HEK293 (cell line): Measurements from ENCODE around the gene LY6G6F.

ENCODE experiments used
- CTCF ChIA-PET: fragments of 350-600 bp; formaldehyde crosslinking; extraction: SDS; loops from one replicate; lab custom pipeline; 2021; ENCODE audit warnings: antibody characterized with exemption; lab: Yijun Ruan, JAX
- POLR2A ChIA-PET: fragments of 300-600 bp; formaldehyde crosslinking; extraction: SDS; loops from one replicate; lab custom pipeline; 2020; ENCODE audit warnings: antibody characterized with exemption, inconsistent platforms; lab: Yijun Ruan, JAX
- H3K27ac ChIP-seq: fragments of 200-500 bp; sonication (Bioruptor generic); 2 replicates; pipeline ENCODE4 v1.5.1; 2014; ENCODE audit warnings: low read depth, low read length, control low read depth, inconsistent platforms; ENCODE audit errors: extremely low read depth
- H3K36me3 ChIP-seq, 2 experiments: fragments of 200-500 bp in 1 of 2; sonication (Bioruptor generic) in 1 of 2; 1 replicate in 1 of 2; 2 replicates in 1 of 2; pipeline ENCODE4 v1.5.1; 2014 to 2017; ENCODE audit warnings: inconsistent platforms in 2 of 2, low read length in 2 of 2; ENCODE audit not compliant: control insufficient read depth in 2 of 2, insufficient read depth in 1 of 2
- H3K4me1 ChIP-seq: fragments of 200-500 bp; sonication (Bioruptor generic); 2 replicates; pipeline ENCODE4 v1.5.1; 2014; ENCODE audit warnings: mild to moderate bottlenecking, low read length, inconsistent platforms; ENCODE audit not compliant: control insufficient read depth, insufficient read depth
- H3K4me3 ChIP-seq: 2 replicates; pipeline ENCODE4 v1.5.1; 2011; ENCODE audit warnings: low read depth, mild to moderate bottlenecking, control low read depth, low read length, moderate library complexity
- H3K9me3 ChIP-seq: fragments of 200-500 bp; sonication (Bioruptor generic); 2 replicates; pipeline ENCODE4 v1.5.1; 2014; ENCODE audit warnings: low read depth, low read length, inconsistent platforms; ENCODE audit not compliant: control insufficient read depth, insufficient read depth
- EGR2 ChIP-seq: fragments of 450-650 bp; formaldehyde crosslinking; IDR thresholded peaks from 2 replicates; pipeline ENCODE4 v1.5.1; 2016; ENCODE audit warnings: low read depth, missing biosample characterization, missing genetic modification characterization
- IKZF3 ChIP-seq: fragments of 450-650 bp; IDR thresholded peaks from 2 replicates; pipeline ENCODE4 v1.5.0; 2018; ENCODE audit warnings: missing biosample characterization, mild to moderate bottlenecking, missing genetic modification characterization, moderate library complexity
- KLF17 ChIP-seq: fragments of 450-650 bp; formaldehyde crosslinking; IDR thresholded peaks from 2 replicates; pipeline ENCODE4 v1.5.1; 2016; ENCODE audit warnings: missing biosample characterization, missing genetic modification characterization
- KLF7 ChIP-seq: fragments of 450-650 bp; formaldehyde crosslinking; IDR thresholded peaks from 2 replicates; pipeline ENCODE4 v1.5.1; 2016; ENCODE audit warnings: missing biosample characterization, missing genetic modification characterization, borderline replicate concordance
- KLF9 ChIP-seq: fragments of 450-650 bp; formaldehyde crosslinking; IDR thresholded peaks from 2 replicates; pipeline ENCODE4 v1.5.1; 2016; ENCODE audit warnings: missing biosample characterization, missing genetic modification characterization, low read depth
- SCRT1 ChIP-seq: fragments of 450-650 bp; formaldehyde crosslinking; IDR thresholded peaks from 2 replicates; pipeline ENCODE4 v1.5.1; 2016; ENCODE audit warnings: missing biosample characterization, missing genetic modification characterization, borderline replicate concordance
- SCRT2 ChIP-seq: fragments of 450-650 bp; formaldehyde crosslinking; IDR thresholded peaks from 2 replicates; pipeline ENCODE4 v1.5.1; 2016; ENCODE audit warnings: missing biosample characterization, missing genetic modification characterization
- ZBTB8A ChIP-seq: fragments of 450-650 bp; formaldehyde crosslinking; IDR thresholded peaks from 2 replicates; pipeline ENCODE4 v1.5.1; 2016; ENCODE audit warnings: missing biosample characterization, missing genetic modification characterization
- ZEB2 ChIP-seq: fragments of 450-650 bp; formaldehyde crosslinking; IDR thresholded peaks from 2 replicates; pipeline ENCODE4 v1.5.1; 2016; ENCODE audit warnings: missing biosample characterization, missing genetic modification characterization
- ZFHX2 ChIP-seq: fragments of 450-650 bp; formaldehyde crosslinking; conservative IDR thresholded peaks from 2 replicates; pipeline ENCODE4 v1.5.1; 2016; ENCODE audit warnings: missing biosample characterization, missing genetic modification characterization
- ZFP3 ChIP-seq: fragments of 450-650 bp; formaldehyde crosslinking; IDR thresholded peaks from 2 replicates; pipeline ENCODE4 v1.5.1; 2016; ENCODE audit warnings: low read depth, missing biosample characterization, missing genetic modification characterization
- ZNF423 ChIP-seq: fragments of 450-650 bp; formaldehyde crosslinking; IDR thresholded peaks from 2 replicates; pipeline ENCODE4 v1.5.1; 2016; ENCODE audit warnings: missing biosample characterization, missing genetic modification characterization
- ZNF501 ChIP-seq: fragments of 450-650 bp; formaldehyde crosslinking; IDR thresholded peaks from 2 replicates; pipeline ENCODE4 v1.5.1; 2016; ENCODE audit warnings: missing biosample characterization, missing genetic modification characterization
- ZNF514 ChIP-seq: fragments of 450-650 bp; formaldehyde crosslinking; IDR thresholded peaks from 2 replicates; pipeline ENCODE4 v1.5.1; 2016; ENCODE audit warnings: missing biosample characterization, missing genetic modification characterization
- ZNF544 ChIP-seq: fragments of 450-650 bp; formaldehyde crosslinking; IDR thresholded peaks from 2 replicates; pipeline ENCODE4 v1.5.0; 2017; ENCODE audit warnings: missing biosample characterization, missing genetic modification characterization
- ZNF548 ChIP-seq: fragments of 450-650 bp; formaldehyde crosslinking; IDR thresholded peaks from 2 replicates; pipeline ENCODE4 v1.5.1; 2016; ENCODE audit warnings: missing biosample characterization, missing genetic modification characterization
- ZNF610 ChIP-seq: fragments of 450-650 bp; formaldehyde crosslinking; IDR thresholded peaks from 2 replicates; pipeline ENCODE4 v1.5.1; 2016; ENCODE audit warnings: missing biosample characterization, missing genetic modification characterization, borderline replicate concordance
- ZNF624 ChIP-seq: fragments of 450-650 bp; formaldehyde crosslinking; IDR thresholded peaks from 2 replicates; pipeline ENCODE4 v1.5.1; 2017; ENCODE audit warnings: missing biosample characterization, missing genetic modification characterization
- ZNF660 ChIP-seq: fragments of 450-650 bp; IDR thresholded peaks from 2 replicates; pipeline ENCODE4 v1.5.1; 2018; ENCODE audit warnings: missing biosample characterization, mild to moderate bottlenecking, missing genetic modification characterization
- ZNF830 ChIP-seq: fragments of 450-650 bp; IDR thresholded peaks from 2 replicates; pipeline ENCODE4 v1.5.0; 2018; ENCODE audit warnings: missing biosample characterization, missing genetic modification characterization, low read depth, mild to moderate bottlenecking, moderate library complexity
- ZSCAN16 ChIP-seq: fragments of 450-650 bp; formaldehyde crosslinking; IDR thresholded peaks from 2 replicates; pipeline ENCODE4 v1.5.1; 2016; ENCODE audit warnings: missing biosample characterization, missing genetic modification characterization
- ZXDB ChIP-seq: fragments of 450-650 bp; formaldehyde crosslinking; IDR thresholded peaks from 2 replicates; pipeline ENCODE4 v1.5.1; 2016; ENCODE audit warnings: missing biosample characterization, missing genetic modification characterization
- TF ChIP-seq, protein P1 (sequence below): fragments of 450-650 bp; formaldehyde crosslinking; IDR thresholded peaks from 2 replicates; pipeline ENCODE4 v1.5.1; 2017; ENCODE audit warnings: missing biosample characterization, missing genetic modification characterization
- TF ChIP-seq, protein P2 (sequence below): fragments of 450-650 bp; formaldehyde crosslinking; conservative IDR thresholded peaks from 2 replicates; pipeline ENCODE4 v1.5.1; 2016; ENCODE audit warnings: low read depth, missing biosample characterization, missing genetic modification characterization

LY6G6F gene

DNA sequence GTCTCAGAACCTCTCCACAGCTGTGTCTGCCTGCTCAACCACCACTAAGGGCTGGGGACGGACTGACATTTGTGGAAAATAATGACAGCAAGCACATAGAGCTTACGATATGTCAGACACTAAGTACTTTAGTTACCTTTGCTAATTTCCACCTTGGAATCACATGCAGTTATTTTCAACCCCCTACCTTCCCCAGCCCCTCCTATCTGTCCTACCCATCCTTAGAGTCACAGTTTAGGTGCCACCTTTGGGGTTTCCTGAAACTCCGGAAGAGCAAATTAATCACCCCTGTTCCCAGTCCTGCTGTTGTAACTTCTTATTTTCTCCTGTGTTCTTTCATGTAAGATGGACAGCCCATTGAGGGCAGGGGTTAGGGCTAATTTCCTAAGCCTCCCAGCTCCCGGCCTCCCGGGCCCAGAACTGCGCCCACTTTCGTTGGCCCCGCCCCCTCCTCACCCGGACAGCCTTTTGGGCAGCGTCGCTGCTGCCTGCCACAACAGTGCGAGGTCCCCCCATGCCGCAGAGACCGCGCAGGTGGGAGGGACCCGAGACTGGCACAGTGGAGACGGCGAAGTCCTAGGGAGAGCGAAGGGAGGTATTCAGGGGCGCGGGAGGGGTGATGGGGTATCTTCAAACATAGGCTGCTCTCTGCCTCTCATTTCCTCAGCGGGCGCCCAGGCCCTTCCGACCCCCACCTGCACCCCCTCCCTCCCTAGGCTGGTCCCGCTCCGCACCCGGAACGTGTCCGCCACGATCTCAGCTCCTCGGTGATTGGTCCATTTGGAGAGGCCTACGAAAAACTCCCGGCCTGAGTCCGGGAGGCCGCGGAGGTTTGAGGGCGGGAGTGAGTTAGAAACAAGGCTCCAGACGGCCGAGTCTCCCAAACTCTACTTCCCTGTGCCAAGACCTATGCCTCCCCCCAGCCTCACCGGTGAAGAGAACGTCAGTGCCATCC is 21.3 kb downstream of the LY6G6F start (continued):
- TF ChIP-seq, protein P1, sequence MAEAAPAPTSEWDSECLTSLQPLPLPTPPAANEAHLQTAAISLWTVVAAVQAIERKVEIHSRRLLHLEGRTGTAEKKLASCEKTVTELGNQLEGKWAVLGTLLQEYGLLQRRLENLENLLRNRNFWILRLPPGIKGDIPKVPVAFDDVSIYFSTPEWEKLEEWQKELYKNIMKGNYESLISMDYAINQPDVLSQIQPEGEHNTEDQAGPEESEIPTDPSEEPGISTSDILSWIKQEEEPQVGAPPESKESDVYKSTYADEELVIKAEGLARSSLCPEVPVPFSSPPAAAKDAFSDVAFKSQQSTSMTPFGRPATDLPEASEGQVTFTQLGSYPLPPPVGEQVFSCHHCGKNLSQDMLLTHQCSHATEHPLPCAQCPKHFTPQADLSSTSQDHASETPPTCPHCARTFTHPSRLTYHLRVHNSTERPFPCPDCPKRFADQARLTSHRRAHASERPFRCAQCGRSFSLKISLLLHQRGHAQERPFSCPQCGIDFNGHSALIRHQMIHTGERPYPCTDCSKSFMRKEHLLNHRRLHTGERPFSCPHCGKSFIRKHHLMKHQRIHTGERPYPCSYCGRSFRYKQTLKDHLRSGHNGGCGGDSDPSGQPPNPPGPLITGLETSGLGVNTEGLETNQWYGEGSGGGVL (tag by site-specific recombination): no peak
- TF ChIP-seq ZBTB8A (no peak), ZNF830 (no peak), ZNF624 (no peak), ZEB2 (no peak), ZNF501 (no peak), KLF17 (tag by site-specific recombination) (no peak), ZFHX2 (tag by site-specific recombination) (no peak), ZXDB (tag by site-specific recombination) (no peak)

- H3K4me1 ChIP-seq: no peaks in the 10 kb centered on the region
- H3K4me3 ChIP-seq: peak within 1 kb of the TSS; percentile 74
- CTCF ChIA-PET: interaction anchor here (0.6 to 3.6 kb wide), 15 partner anchors 10 to 223 kb away, joined by 3 to 28 read pairs (median 6); partner anchors contain the start of genes MSH5 and NEU1
- POLR2A ChIA-PET: interaction anchor here (0.7 to 4.7 kb wide), 21 partner anchors 9 to 1243 kb away, joined by 3 to 54 read pairs (median 6); partner anchors contain the start of genes ABHD16A, CSNK2B, FKBPL and GPANK1
- H3K36me3 ChIP-seq: peaks cover 10 to 57% of the 10 kb centered on the region in 2 experiments; a peak in 2 of 3 replicates
- no peaks in the 10 kb centered on the region for H3K9me3 ChIP-seq
- TF ChIP-seq ZFHX2 (tag by site-specific recombination) (peak; percentile 60), EGR2 (tag by site-specific recombination) (peak; percentile 56), ZNF660 (tag by site-specific recombination) (no peak), SCRT1 (tag by site-specific recombination) (peak; percentile 97), SCRT2 (tag by site-specific recombination) (peak; percentile 99), KLF7 (tag by site-specific recombination) (no peak), ZNF514 (no peak), KLF9 (tag by site-specific recombination) (no peak), ZNF423 (tag by site-specific recombination) (no peak)
- peak within 1 kb of the TSS; percentile 67 for H3K27ac ChIP-seq
These were observed 22.3 kb downstream of the LY6G6F start, which contains the start of gene DDAH2 for GRCh38 chr6:31728767-31729514. Gene DDAH2, minus strand, starts transcription at chr6:31729299. Its CDS starts 138 bp downstream, at chr6:31729161.

DNA sequence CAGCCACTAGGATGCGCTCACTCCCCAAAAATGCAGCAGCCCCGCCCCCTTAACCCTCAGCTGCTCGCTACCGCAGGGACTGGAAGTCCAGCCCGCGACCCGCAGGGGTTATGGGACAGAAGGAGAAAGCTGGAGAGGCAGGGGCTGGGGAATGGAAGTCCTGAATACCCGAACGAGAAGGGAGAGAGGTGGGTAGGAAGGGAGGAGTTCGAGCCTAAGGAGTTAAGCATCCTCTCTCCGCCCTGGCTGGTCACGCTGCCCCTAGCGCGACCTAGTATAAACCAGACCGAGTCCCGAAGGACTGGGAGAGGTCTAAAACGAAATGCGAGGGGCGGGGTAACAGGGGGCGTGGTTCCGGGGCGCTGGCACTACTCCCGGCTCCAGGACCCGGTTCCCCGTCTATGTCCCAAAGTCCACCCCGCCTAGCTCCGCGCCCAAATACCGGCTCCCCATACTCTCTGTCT is 22.9 kb downstream of the LY6G6F start:
- Histone ChIP-seq H3K36me3 (peaks cover 12 to 63% of the 10 kb centered on the region in 2 experiments; a peak in 2 of 3 replicates), H3K9me3 (no peaks in the 10 kb centered on the region), H3K27ac (peak overlapping the region; percentile 67; the same call in 1 of the 2 replicates), H3K4me1 (peaks cover 3% of the 10 kb centered on the region), H3K4me3 (peak overlapping the region; percentile 74)
- ChIA-PET POLR2A (interaction anchor here (0.6 to 4.7 kb wide), 32 partner anchors 9 to 1242 kb away, joined by 3 to 54 read pairs (median 5); partner anchors contain the start of genes ABHD16A, APOM, BAG6 and CSNK2B), CTCF (interaction anchor here (0.6 to 3.6 kb wide), 20 partner anchors 10 to 230 kb away, joined by 3 to 28 read pairs (median 5); partner anchors contain the start of genes LY6G5C, MSH5 and NEU1)
- TF ChIP-seq ZSCAN16 (tag by site-specific recombination): no peak
- no peak for TF ChIP-seq ZFP3 (tag by site-specific recombination)
- no peak for TF ChIP-seq ZNF610 (tag by site-specific recombination)
- peak; percentile 60; the same call in 1 of the 2 replicates for TF ChIP-seq IKZF3
- no peak for TF ChIP-seq ZNF544 (tag by site-specific recombination)
- no peak for TF ChIP-seq ZNF548 (tag by site-specific recombination)
- TF ChIP-seq, protein P2, sequence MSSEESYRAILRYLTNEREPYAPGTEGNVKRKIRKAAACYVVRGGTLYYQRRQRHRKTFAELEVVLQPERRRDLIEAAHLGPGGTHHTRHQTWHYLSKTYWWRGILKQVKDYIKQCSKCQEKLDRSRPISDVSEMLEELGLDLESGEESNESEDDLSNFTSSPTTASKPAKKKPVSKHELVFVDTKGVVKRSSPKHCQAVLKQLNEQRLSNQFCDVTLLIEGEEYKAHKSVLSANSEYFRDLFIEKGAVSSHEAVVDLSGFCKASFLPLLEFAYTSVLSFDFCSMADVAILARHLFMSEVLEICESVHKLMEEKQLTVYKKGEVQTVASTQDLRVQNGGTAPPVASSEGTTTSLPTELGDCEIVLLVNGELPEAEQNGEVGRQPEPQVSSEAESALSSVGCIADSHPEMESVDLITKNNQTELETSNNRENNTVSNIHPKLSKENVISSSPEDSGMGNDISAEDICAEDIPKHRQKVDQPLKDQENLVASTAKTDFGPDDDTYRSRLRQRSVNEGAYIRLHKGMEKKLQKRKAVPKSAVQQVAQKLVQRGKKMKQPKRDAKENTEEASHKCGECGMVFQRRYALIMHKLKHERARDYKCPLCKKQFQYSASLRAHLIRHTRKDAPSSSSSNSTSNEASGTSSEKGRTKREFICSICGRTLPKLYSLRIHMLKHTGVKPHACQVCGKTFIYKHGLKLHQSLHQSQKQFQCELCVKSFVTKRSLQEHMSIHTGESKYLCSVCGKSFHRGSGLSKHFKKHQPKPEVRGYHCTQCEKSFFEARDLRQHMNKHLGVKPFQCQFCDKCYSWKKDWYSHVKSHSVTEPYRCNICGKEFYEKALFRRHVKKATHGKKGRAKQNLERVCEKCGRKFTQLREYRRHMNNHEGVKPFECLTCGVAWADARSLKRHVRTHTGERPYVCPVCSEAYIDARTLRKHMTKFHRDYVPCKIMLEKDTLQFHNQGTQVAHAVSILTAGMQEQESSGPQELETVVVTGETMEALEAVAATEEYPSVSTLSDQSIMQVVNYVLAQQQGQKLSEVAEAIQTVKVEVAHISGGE: no peak
- no peak for TF ChIP-seq ZNF514
